ENCODE measurements around the gene SLIT3. TPM values are rescaled to one million over a fixed set of nuclear protein-coding genes. Genes with fewer than 3 reads are reported as not detected.

The SLIT3 gene
- total RNA-seq, 4 donors from 2014 or later: 0.97 to 6.1 (median 3.4) TPM

DNA sequence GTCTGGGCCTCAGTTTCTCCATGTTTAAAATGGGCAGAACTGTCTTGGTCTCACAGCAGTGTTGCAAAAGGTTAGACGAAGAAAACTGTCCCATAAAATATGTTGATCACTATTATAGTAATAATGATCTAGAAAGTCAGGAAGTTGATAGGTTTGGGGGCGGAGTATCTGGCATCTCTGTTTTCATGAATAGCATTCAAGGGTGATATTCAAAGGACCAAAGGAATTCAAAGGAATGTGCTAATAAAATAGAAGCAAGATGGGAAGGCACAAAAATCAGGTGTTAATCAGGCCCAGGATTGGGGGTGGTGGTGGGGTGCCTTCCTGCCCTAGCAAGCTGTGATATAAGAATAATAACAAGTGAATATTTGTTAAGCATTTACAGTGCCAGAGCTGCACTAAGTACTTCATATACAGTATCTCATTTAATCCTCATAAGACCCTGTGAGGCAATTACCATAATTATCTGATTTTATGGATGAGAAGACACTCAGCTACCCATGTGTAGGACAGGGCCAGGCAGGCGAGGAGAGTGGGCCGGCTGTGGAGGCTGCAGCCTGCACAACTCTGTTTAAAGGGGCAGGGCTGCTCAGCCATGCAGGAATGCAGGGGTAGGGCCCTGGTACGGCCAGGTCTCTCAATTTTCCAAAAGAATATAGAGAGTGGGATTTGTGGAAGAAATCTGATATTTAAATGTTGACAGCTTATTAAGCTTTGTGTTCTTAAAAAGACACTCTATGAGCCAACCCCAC lies 579.8 kb downstream of the SLIT3 start:
- intact Hi-C loops (cut with DNase I; ENCODE audit: low total_unique reads) (no loop called here), in situ Hi-C loops (cut with MboI; ENCODE audit: low sequenced_read_pairs in 4 of 4) (no loop called here)
- Histone ChIP-seq H3K4me1 (no peaks in the 10 kb centered on the region), H3K4me3 (no peak overlapping the region), H3K27me3 (no peaks in the 10 kb centered on the region), H3K36me3 (no peaks in the 10 kb centered on the region), H3K27ac (no peak overlapping the region), H3K9me3 (no peaks in the 10 kb centered on the region)
- no peak for ATAC-seq
- DNase-seq: no peak
- TF ChIP-seq POLR2A (IDR thresholded peaks at IDR 0.05): no peak
- TF ChIP-seq, protein P1, sequence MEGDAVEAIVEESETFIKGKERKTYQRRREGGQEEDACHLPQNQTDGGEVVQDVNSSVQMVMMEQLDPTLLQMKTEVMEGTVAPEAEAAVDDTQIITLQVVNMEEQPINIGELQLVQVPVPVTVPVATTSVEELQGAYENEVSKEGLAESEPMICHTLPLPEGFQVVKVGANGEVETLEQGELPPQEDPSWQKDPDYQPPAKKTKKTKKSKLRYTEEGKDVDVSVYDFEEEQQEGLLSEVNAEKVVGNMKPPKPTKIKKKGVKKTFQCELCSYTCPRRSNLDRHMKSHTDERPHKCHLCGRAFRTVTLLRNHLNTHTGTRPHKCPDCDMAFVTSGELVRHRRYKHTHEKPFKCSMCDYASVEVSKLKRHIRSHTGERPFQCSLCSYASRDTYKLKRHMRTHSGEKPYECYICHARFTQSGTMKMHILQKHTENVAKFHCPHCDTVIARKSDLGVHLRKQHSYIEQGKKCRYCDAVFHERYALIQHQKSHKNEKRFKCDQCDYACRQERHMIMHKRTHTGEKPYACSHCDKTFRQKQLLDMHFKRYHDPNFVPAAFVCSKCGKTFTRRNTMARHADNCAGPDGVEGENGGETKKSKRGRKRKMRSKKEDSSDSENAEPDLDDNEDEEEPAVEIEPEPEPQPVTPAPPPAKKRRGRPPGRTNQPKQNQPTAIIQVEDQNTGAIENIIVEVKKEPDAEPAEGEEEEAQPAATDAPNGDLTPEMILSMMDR (IDR thresholded peaks at IDR 0.05 in 4 of 5, conservative IDR thresholded peaks at IDR 0.05 in 1 of 5): no peak

DNA sequence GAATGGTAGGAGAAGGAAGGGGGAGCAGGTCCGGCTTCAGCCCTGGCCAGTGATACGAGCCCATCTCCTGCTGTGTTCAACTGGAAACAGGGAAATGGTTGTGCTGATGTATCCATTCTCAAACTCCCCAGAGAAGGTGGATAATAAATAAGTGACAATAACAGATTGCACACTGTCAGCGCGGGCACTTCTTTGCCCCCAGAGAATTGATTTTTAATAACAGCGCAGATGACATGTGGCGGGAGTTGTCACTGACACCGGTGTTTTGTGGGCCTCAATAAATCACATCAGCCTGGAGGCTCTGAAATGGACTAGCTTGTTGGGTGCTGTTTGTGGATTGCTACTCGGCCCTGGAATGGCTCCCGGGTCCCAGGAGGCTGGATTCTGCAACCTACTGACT lies 580.4 kb downstream of the SLIT3 start:
- no peak overlapping the region for H3K27ac ChIP-seq
- H3K9me3 ChIP-seq: no peaks in the 10 kb centered on the region
- TF ChIP-seq, protein P1 (IDR thresholded peaks at IDR 0.05 in 4 of 5, conservative IDR thresholded peaks at IDR 0.05 in 1 of 5): no peak
- no peak for TF ChIP-seq POLR2A (IDR thresholded peaks at IDR 0.05)
- no peaks in the 10 kb centered on the region for H3K4me1 ChIP-seq
- no peaks in the 10 kb centered on the region for H3K36me3 ChIP-seq
- intact Hi-C loops (cut with DNase I; ENCODE audit: low total_unique reads) (no loop called here), in situ Hi-C loops (cut with MboI; ENCODE audit: low sequenced_read_pairs in 4 of 4) (no loop called here)
- DNase-seq: no peak
- no peak overlapping the region for H3K4me3 ChIP-seq
- no peaks in the 10 kb centered on the region for H3K27me3 ChIP-seq
- no peak for ATAC-seq

DNA sequence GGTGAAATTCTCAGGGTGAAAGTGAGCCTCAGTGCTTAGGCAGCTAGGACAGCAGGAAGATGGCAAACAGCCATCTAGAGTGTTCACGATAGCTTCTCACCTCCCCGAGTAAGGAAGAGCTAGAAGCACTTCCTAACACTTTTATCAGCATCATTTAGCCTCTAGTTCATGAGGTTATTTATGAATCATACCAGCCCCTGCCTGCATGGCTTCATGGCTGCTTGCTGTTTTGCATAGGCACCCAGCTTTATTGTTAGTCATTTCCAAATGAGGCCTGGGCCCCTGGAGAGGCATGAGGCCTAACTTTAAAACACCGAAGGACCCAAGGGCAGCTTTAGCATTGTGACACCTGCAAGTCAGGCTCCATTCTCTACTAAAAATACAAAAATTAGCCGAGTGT lies 586.9 kb downstream of the SLIT3 start:
- Histone ChIP-seq H3K27me3 (no peaks in the 10 kb centered on the region), H3K27ac (no peak overlapping the region), H3K4me1 (peaks cover 0 to 4% of the 10 kb centered on the region in 2 donors), H3K9me3 (no peaks in the 10 kb centered on the region), H3K4me3 (no peak overlapping the region), H3K36me3 (no peaks in the 10 kb centered on the region)
- ATAC-seq (no peak), DNase-seq (no peak)
- in situ Hi-C loops (cut with MboI; ENCODE audit: low sequenced_read_pairs in 4 of 4): no loop called here
- TF ChIP-seq, protein P1 (IDR thresholded peaks at IDR 0.05 in 4 of 5, conservative IDR thresholded peaks at IDR 0.05 in 1 of 5): no peak
- no peak for TF ChIP-seq POLR2A (IDR thresholded peaks at IDR 0.05)
- intact Hi-C loops (cut with DNase I; ENCODE audit: low total_unique reads): no loop called here

DNA sequence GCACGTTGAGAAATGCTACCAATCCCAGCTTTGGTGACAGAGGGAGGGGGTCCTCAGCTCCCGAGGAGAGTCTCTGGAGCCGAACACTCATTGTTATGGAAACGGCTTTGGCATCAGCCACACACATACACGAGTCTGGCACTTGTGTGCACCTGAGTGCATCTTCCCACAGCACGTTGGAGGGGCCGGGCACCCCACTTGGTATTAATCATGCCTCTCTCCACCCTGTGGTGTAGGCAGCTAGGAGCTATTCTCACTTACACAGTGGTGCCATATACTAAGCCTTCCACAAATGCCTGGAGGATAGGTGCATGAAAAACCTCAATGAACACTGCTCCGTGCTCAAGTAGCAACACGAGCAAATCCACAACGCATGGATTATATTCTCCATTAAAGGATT lies 587.9 kb downstream of the SLIT3 start:
- Histone ChIP-seq H3K36me3 (no peaks in the 10 kb centered on the region), H3K4me3 (no peak overlapping the region), H3K4me1 (peaks cover 0 to 4% of the 10 kb centered on the region in 2 donors), H3K27ac (no peak overlapping the region), H3K27me3 (no peaks in the 10 kb centered on the region), H3K9me3 (no peaks in the 10 kb centered on the region)
- DNase-seq (no peak), ATAC-seq (no peak)
- intact Hi-C loops (cut with DNase I; ENCODE audit: low total_unique reads) (no loop called here), in situ Hi-C loops (cut with MboI; ENCODE audit: low sequenced_read_pairs in 4 of 4) (no loop called here)
- TF ChIP-seq, protein P1 (IDR thresholded peaks at IDR 0.05 in 4 of 5, conservative IDR thresholded peaks at IDR 0.05 in 1 of 5): no peak
- TF ChIP-seq POLR2A (IDR thresholded peaks at IDR 0.05): no peak

All from gastrocnemius medialis (tissue), 4 donors.